Fibroblast of gingiva (primary cell): Measurements from ENCODE around the gene SYTL3.

Experiments
- DNase-seq: peaks from one replicate; pipeline ENCODE4 v3.0.0-alpha.2; 2011; ENCODE audit warnings: low read depth

Gene SYTL3

GRCh38 chr6:158759966-158760617, 110.2 kb downstream of the SYTL3 start:
- no peak for DNase-seq

DNA sequence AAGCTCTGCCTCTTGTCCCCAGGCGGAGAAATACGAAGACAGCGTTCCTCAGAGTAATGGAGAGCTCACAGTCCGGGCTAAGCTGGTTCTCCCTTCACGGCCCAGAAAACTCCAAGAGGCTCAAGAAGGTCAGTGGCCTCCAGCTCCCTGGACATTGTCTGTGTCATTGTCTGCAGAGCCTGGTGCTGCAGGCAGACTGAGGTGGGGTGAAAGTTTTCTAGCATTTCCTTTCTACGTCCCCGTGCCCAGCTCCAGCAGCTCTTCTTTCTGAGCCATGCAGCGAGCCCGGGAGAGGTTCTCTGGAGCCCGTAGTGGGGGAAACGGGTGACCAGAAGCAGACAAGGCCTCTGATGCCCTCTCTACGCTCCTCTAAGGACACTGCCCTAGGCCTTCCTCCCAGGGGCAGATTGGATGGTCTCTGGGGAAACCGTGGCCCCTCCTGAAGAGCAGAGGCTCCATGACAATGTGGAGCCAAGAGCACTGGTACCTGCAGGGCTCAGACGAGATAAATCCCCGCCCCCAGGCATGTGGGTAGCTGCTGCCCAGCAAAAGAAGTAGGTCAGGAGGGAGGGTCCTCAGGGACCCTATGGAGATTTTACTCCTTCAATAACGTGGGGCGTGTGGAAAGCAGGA, 110.9 kb downstream of the SYTL3 start:
- DNase-seq = no peak

GRCh38 chr6:158761746-158762145, 111.9 kb downstream of the SYTL3 start:
- no peak for DNase-seq

DNA sequence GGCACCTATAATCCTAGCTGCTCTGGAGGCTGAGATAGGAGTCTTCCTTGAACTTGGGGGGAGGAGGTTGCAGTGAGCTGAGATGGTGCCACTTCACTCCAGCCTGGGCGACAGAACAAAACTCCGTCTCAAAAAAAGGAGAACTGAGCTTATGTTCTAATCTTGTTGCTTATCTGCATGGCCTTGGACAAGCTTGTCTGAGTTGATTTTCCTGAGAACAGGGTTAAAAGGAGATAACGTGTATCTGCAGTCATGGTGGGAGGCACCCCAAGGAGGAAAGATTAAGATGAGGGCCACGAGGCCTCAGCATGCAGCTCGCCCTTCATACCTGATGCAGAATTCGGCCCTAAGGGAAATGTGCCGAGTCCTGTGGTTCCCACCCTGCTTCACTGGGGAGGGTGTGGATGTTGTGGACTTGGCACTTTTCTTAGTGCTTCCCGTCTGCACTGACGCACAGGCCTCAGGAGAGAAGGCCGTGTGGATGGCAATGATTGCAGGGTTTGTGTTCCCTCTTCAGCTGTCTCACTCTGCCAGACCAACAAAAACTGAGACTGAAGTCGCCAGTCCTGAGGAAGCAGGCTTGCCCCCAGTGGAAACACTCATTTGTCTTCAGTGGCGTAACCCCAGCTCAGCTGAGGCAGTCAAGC, 113.1 kb downstream of the SYTL3 start:
- DNase-seq = no peak

DNA sequence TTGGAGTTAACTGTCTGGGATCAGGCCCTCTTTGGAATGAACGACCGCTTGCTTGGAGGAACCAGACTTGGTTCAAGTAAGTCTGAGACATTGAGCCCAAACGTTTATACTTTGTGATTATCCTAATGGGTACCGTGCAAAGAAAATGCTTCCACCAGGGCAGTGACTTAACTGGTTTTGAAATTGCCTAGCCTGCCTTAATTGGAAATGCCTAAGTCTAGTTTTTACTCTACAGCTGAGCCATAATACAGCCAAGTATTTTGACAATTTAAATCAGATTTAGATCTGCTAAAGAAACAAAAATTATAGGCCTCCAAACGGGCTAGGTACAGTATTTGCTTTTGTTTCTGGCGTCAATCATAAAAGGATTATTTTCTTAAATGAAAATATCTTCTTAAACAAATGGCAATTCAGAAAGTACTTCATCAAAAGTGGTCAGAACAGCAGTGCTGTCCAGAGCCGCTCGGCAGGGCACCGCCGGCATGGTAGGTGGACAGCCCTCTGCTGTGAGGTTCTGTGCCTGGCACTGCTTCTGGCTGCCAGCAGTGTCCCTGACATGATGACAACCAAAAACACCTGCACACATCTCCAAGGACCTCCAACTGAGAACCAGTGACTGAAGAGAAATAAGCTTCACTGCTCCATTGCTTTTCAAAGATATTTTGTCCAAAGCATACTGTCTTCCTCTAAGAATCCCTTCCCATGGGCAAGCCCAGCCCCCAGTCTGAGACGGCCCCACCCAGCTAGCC, 113.8 kb downstream of the SYTL3 start:
- no peak for DNase-seq

DNA sequence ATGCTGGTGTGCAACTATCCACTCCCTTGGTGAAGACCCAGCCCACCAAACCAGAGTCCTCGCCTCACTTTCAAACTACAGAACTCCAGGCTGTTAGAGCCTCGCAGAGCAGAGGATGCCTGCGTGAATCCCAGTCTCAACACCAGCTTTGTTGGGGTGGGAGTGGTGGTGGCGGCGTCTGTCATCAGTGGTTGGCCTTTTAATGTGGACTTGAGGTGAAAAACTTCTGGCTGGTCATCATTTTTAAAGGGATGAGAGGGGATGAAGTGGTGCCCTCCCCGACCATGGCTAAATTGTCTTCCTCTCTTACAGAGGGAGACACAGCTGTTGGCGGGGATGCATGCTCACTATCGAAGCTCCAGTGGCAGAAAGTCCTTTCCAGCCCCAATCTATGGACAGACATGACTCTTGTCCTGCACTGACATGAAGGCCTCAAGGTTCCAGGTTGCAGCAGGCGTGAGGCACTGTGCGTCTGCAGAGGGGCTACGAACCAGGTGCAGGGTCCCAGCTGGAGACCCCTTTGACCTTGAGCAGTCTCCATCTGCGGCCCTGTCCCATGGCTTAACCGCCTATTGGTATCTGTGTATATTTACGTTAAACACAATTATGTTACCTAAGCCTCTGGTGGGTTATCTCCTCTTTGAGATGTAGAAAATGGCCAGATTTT, 114.5 kb downstream of the SYTL3 start:
- DNase-seq = no peak

GRCh38 chr6:158764926-158765325, 115.1 kb downstream of the SYTL3 start:
- no peak for DNase-seq

DNA sequence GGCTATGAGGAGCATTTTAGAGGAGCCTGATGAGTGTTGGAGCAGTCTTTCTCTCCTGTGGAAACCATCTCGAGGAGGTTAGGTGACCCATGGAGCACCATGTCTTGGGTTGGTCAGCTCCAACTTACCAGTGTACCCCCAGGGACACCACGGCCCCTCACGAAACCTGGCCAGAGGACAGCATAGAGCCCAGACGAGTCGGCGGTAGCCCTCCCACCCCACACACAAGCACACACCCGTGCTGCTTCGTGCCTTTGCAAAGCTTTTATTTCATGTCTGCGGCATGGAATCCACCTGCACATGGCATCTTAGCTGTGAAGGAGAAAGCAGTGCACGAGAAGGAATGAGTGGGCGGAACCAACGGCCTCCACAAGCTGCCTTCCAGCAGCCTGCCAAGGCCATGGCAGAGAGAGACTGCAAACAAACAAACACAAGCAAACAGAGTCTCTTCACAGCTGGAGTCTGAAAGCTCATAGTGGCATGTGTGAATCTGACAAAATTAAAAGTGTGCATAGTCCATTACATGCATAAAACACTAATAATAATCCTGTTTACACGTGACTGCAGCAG, 115.7 kb downstream of the SYTL3 start:
- DNase-seq = no peak

GRCh38 chr6:158766621-158767455, 117.0 kb downstream of the SYTL3 start:
- DNase-seq = no peak

GRCh38 chr6:158767709-158768108, 117.9 kb downstream of the SYTL3 start:
- DNase-seq = no peak

DNA sequence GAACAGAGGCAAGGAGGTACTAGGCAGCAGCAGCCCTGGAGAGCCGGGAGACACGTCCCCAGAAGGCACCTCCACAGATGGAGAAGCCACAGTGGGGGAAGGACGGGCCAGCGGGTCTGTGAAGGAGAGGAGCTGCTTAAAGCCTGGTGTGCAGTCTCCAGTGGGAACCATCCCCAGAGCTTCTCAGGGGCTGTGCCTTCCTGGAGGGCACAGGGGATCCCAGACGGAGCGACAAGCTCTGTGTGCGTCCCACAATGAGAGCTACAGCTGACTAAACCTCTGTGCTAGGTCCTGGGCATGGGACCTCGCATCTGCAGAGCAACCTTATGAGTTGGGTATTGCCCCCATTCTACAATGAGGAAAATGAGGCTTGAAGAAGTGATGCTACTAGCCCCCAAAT, 118.6 kb downstream of the SYTL3 start:
- no peak for DNase-seq

DNA sequence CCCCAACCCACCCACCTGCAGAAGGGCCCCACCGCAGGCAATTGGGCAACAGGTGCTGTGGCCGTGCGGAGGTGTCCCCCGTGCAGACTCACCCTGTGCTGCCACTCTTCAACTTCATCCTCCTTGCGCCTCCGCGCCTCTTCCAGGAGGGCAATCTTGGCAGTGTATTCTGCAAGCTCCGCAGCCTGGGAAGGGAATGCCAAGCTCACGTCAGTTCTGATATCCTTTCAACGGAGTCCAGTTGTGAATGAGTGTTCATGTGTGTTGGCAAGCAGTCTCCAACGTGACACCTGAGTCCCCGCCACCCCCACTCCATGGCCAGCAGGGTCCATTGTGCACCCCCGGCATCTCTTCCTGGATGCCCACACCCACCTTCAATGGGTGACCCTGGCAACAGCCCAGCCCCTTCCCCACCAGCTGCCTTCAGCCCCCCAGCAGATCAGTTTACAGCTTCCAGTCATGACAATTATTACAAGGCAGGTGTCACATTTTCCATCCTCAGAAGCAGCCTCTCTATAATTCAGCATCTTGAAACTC, 119.4 kb downstream of the SYTL3 start:
- DNase-seq = no peak

DNA sequence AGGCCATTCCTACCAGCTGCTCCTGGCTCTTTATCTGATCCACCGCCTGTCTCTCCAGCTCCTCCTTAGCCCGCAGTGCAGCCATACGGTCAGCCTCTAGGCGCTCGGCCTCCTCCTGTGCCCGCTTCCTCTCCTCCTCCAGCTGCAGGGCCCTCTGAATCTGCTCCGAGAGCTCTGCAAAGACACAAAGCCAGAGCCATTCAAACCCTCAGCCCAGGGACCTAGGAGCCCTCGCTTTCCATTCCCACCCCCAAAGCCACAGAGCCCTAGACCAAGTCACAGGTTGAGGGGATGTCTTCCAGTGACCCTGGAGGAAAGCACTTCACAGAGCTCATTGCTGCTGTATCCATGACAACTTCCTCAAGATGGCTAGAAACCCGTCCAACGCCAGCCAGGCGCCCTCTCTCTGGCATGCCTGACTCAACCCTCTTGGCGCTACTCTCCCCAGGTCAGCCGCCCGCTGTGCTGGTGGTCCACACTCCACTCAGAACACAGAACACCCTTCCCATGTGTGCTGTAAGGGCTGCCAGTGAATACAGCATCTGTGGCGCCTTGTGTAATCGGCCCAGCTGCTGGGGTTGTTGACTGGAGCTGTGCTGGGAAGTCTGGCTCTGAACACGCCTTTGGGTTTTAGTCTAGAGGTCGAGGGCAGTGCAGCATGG, 120.0 kb downstream of the SYTL3 start:
- DNase-seq = no peak

DNA sequence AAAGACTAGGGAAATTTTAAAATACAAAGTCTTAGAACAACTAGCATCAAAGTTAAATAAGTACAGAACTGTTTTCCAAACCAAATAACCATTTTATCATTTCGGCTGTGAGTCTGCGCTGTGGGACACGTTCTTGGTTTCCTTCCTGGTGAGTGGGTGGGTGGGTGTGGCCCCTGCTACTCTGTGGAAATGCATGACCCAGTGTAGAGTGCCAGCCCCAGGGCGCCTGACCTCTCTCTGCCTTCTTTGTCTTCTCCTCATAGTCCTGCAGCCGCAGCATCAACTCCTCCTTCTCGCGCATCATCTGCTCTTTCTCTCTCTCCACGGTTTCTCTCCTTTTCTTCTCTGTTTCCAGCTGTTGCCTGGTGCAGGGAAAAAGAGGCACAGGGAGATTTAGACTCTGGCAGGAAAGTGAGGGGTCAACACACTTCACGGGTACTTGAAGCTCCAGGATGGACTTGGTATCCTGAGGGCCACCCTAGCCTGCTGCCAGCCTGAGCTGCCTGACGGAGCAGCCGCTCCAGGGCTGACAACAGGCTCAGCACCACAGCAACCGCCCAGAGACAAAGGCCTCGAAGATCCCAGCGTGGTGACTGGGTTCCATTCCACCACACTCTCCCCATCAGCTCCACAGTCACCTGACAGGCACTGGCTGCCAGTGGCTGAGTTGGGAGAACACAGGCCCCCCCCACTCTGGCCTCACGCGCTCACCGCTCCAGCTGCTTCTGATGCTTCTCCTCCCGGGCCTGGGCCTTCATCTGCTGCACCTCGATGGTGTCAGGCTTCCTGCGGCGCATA, 120.9 kb downstream of the SYTL3 start:
- no peak for DNase-seq

DNA sequence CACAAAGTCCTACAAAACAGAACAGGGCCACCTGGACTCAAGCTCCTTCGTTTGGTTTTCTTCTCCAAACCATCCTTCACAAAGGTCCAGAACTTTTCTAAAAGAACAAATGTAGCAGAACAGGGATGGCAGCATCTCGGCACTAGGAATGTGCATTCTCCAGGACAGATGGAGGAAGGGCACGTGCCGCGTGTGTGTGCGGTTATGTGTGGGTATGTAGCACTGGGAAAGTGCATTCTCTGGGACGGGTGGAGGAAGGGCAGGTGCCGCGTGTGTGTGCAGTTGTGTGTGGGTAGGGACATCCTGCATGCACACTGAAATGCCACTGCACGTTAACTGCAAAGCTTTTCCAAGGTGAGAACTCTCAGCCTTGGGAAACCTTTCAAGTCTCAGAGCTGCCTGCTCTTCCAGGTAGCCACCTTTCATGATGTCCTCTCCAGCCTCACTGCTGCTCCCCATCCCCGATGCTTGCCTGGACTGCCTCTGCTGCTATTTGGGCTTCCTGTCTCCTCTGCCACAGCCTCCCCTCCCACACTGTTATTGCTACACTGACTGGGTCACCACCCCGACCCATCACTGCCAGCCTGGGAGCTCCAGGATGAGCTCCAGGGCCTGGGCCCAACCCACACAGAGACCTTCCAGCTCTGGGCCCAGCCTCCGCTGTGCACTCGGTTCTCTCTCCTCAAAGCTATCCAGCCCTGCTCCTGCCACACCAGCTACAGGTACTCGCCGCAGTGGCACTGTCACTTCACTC, 121.7 kb downstream of the SYTL3 start:
- DNase-seq = no peak

DNA sequence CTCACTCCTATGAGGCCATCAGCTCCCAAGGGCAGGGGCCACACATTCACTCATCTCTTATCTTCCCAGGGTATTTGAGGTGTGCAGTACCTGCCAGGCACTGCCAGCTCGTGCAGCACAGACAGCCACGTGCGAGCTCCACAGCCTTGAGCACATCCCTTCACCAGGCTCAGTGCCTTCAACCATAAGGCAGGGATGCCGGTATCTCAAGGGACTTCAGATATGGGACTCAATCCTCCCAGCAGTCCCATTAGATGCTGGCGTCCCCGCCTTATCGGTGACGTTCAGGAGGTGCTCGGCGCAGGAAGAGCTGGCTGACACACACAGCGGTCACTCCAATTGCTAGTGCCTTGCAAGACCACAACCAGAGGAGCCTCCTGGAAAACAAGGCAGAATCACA, 122.3 kb downstream of the SYTL3 start:
- DNase-seq = no peak

GRCh38 chr6:158772851-158773371, 123.1 kb downstream of the SYTL3 start:
- no peak for DNase-seq
